ENCODE measurements around the gene RASSF5.

RASSF5 gene

DNA sequence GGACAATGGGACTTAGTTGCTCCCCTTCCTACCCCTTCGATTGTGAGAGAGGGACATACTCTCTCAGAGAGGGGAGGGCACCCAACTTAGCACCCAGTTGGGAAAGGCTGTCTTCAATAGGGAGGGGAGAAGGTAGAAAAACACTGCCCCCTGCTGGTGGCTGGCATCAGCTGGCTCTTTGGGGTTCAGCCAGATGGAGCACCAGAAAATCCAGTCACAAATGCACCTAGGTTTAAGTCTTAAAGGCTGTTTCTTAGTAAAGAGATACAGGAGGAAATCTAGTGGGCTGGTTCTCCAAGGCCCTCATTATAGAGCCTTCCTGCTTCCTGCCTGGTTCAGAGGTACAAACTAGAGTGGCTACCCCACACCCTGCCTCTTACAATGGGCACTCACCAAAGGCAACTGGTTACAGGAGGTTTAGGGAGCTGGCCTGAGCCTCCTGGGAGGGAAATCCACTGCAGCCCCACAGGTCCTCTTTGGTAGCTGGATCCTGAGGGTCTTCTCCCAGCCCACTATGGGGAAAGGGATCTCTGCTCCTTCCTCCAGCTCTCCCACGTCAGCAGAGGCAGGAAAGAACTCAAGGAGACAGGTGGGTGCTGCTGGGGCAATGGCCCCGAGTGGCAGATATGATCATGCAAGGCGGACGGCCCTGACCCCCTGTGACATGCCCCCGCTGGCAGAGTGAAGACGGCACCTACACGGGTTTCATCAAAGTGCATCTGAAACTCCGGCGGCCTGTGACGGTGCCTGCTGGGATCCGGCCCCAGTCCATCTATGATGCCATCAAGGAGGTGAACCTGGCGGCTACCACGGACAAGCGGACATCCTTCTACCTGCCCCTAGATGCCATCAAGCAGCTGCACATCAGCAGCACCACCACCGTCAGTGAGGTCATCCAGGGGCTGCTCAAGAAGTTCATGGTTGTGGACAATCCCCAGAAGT, 76.6 kb downstream of the RASSF5 start:
- ATAC-seq (ENCODE audit: low read depth) (peak; percentile 60; the same call in 2 of the 3 replicates), DNase-seq (ENCODE audit: low spot score) (no peak)
- Histone ChIP-seq H3K27me3 (ENCODE audit: insufficient read depth, poor library complexity, severe bottlenecking) (no peaks in the 10 kb centered on the region), H3K9me3 (ENCODE audit: severe bottlenecking) (no peaks in the 10 kb centered on the region), H3K36me3 (ENCODE audit: low read depth) (no peaks in the 10 kb centered on the region; the same call in 1 of the 2 replicates), H3K4me1 (ENCODE audit: insufficient read depth, poor library complexity, severe bottlenecking) (peaks cover 25% of the 10 kb centered on the region), H3K4me3 (ENCODE audit: severe bottlenecking) (no peak overlapping the region), H3K27ac (ENCODE audit: poor library complexity, severe bottlenecking) (no peak overlapping the region)
- TF ChIP-seq, protein P1, sequence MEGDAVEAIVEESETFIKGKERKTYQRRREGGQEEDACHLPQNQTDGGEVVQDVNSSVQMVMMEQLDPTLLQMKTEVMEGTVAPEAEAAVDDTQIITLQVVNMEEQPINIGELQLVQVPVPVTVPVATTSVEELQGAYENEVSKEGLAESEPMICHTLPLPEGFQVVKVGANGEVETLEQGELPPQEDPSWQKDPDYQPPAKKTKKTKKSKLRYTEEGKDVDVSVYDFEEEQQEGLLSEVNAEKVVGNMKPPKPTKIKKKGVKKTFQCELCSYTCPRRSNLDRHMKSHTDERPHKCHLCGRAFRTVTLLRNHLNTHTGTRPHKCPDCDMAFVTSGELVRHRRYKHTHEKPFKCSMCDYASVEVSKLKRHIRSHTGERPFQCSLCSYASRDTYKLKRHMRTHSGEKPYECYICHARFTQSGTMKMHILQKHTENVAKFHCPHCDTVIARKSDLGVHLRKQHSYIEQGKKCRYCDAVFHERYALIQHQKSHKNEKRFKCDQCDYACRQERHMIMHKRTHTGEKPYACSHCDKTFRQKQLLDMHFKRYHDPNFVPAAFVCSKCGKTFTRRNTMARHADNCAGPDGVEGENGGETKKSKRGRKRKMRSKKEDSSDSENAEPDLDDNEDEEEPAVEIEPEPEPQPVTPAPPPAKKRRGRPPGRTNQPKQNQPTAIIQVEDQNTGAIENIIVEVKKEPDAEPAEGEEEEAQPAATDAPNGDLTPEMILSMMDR (IDR thresholded peaks at IDR 0.05; ENCODE audit: poor library complexity, severe bottlenecking) = peak; percentile 86

- H3K27ac ChIP-seq (ENCODE audit: poor library complexity, severe bottlenecking) = no peak overlapping the region
- no peak for ATAC-seq (ENCODE audit: low read depth)
- TF ChIP-seq, protein P1 (IDR thresholded peaks at IDR 0.05; ENCODE audit: poor library complexity, severe bottlenecking) = no peak
- H3K27me3 ChIP-seq (ENCODE audit: insufficient read depth, poor library complexity, severe bottlenecking) = no peaks in the 10 kb centered on the region
- H3K36me3 ChIP-seq (ENCODE audit: low read depth) = no peaks in the 10 kb centered on the region; the same call in 1 of the 2 replicates
- no peak overlapping the region for H3K4me3 ChIP-seq (ENCODE audit: severe bottlenecking)
- no peak for DNase-seq (ENCODE audit: low spot score)
- H3K4me1 ChIP-seq (ENCODE audit: insufficient read depth, poor library complexity, severe bottlenecking) = peaks cover 32% of the 10 kb centered on the region
- no peaks in the 10 kb centered on the region for H3K9me3 ChIP-seq (ENCODE audit: severe bottlenecking)
Observed at GRCh38 chr1:206584683-206585082, 77.4 kb downstream of the RASSF5 start.

DNA sequence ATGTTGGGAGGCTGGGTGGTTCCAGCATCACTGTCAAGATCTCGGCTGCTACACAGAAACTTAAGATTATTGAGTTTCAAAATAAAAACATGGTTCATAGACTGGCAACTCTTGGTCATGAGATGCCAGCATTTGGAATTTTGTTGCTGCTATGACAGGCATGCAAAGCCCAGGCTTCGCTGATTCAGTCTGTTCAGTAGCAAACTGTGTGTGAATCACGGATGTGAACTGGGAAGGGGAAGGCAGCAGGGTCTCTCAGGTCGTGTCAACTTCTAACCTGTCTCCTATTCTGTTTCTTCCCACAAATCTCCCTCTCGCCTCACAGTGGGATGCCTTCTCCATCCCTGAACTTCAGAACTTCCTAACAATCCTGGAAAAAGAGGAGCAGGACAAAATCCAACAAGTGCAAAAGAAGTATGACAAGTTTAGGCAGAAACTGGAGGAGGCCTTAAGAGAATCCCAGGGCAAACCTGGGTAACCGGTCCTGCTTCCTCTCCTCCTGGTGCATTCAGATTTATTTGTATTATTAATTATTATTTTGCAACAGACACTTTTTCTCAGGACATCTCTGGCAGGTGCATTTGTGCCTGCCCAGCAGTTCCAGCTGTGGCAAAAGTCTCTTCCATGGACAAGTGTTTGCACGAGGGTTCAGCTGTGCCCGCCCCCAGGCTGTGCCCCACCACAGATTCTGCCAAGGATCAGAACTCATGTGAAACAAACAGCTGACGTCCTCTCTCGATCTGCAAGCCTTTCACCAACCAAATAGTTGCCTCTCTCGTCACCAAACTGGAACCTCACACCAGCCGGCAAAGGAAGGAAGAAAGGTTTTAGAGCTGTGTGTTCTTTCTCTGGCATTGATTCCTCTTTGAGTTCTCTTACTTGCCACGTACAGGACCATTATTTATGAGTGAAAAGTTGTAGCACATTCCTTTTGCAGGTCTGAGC, 79.4 kb downstream of the RASSF5 start:
- no peaks in the 10 kb centered on the region for H3K9me3 ChIP-seq (ENCODE audit: severe bottlenecking)
- TF ChIP-seq, protein P1 (IDR thresholded peaks at IDR 0.05; ENCODE audit: poor library complexity, severe bottlenecking) = no peak
- DNase-seq (ENCODE audit: low spot score) (no peak), ATAC-seq (ENCODE audit: low read depth) (no peak; the same call in 2 of the 3 replicates)
- H3K4me3 ChIP-seq (ENCODE audit: severe bottlenecking) = no peak overlapping the region
- peak overlapping the region; percentile 56 for H3K27ac ChIP-seq (ENCODE audit: poor library complexity, severe bottlenecking)
- H3K4me1 ChIP-seq (ENCODE audit: insufficient read depth, poor library complexity, severe bottlenecking) = peaks cover 48% of the 10 kb centered on the region
- H3K36me3 ChIP-seq (ENCODE audit: low read depth) = peaks cover 13% of the 10 kb centered on the region
- H3K27me3 ChIP-seq (ENCODE audit: insufficient read depth, poor library complexity, severe bottlenecking) = no peaks in the 10 kb centered on the region

DNA sequence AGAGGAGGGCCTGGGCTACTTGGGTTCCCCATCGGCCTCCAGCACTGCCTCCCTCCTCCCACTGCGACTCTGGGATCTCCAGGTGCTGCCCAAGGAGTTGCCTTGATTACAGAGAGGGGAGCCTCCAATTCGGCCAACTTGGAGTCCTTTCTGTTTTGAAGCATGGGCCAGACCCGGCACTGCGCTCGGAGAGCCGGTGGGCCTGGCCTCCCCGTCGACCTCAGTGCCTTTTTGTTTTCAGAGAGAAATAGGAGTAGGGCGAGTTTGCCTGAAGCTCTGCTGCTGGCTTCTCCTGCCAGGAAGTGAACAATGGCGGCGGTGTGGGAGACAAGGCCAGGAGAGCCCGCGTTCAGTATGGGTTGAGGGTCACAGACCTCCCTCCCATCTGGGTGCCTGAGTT, 80.6 kb downstream of the RASSF5 start:
- ATAC-seq (ENCODE audit: low read depth) = no peak
- peaks cover 25% of the 10 kb centered on the region for H3K36me3 ChIP-seq (ENCODE audit: low read depth)

More for the DNA sequence above, 80.6 kb downstream of the RASSF5 start:
- TF ChIP-seq, protein P1 (IDR thresholded peaks at IDR 0.05; ENCODE audit: poor library complexity, severe bottlenecking) = no peak
- Histone ChIP-seq H3K27me3 (ENCODE audit: insufficient read depth, poor library complexity, severe bottlenecking) (no peaks in the 10 kb centered on the region), H3K9me3 (ENCODE audit: severe bottlenecking) (no peaks in the 10 kb centered on the region), H3K4me1 (ENCODE audit: insufficient read depth, poor library complexity, severe bottlenecking) (peaks cover 48% of the 10 kb centered on the region), H3K4me3 (ENCODE audit: severe bottlenecking) (no peak overlapping the region), H3K27ac (ENCODE audit: poor library complexity, severe bottlenecking) (peak overlapping the region; percentile 56)
- no peak for DNase-seq (ENCODE audit: low spot score)
